HepG2 (cell line): ENCODE data around the gene ANKRD42. TPM values are rescaled to one million over a fixed set of nuclear protein-coding genes. Genes with fewer than 3 reads are reported as not detected.
A peak's percentile ranks its signal among the peaks of the same experiment; 100 is the strongest.

Experiments
- CENPT ChIP-seq: sonication (generic); formaldehyde crosslinking; IDR thresholded peaks from 2 replicates; pipeline ENCODE4 v1.8.0; 2022; ENCODE audit warnings: low read depth, mild to moderate bottlenecking, moderate library complexity, missing genetic modification reagents
- FOXA1 ChIP-seq, 2 experiments: fragments of 450-650 bp in 1 of 2; sonication (generic) in 1 of 2; formaldehyde crosslinking in 1 of 2; IDR thresholded peaks; 2 replicates each; pipeline versions ENCODE4 v1.4.0 to v1.6.1; 2016 to 2020; ENCODE audit warnings: missing genetic modification reagents in 1 of 2
- HNRNPUL1 ChIP-seq: fragments of 200-400 bp; formaldehyde crosslinking; IDR thresholded peaks from 2 replicates; pipeline ENCODE4 v1.6.1; 2017; ENCODE audit warnings: low read depth, mild to moderate bottlenecking, low read length, moderate library complexity
- ONECUT2 ChIP-seq: sonication (generic); formaldehyde crosslinking; IDR thresholded peaks from 2 replicates; pipeline ENCODE4 v1.4.0; 2020; ENCODE audit warnings: missing genetic modification reagents
- RBFOX2 ChIP-seq: fragments of 200-400 bp; formaldehyde crosslinking; IDR thresholded peaks from 2 replicates; pipeline ENCODE4 v1.6.1; 2017; ENCODE audit warnings: low read depth, mild to moderate bottlenecking, low read length
- RFXANK ChIP-seq: IDR thresholded peaks from 2 replicates; pipeline ENCODE4 v1.6.1; 2016
- SP2 ChIP-seq: sonication (generic); formaldehyde crosslinking; IDR thresholded peaks from 2 replicates; pipeline ENCODE4 v1.5.1; 2020; ENCODE audit warnings: mild to moderate bottlenecking, missing genetic modification reagents
- ZNF138 ChIP-seq: sonication (generic); formaldehyde crosslinking; IDR thresholded peaks from 2 replicates; pipeline ENCODE4 v1.5.0; 2020; ENCODE audit warnings: mild to moderate bottlenecking, low read depth, missing genetic modification reagents
- ZNF282 ChIP-seq: fragments of 450-650 bp; IDR thresholded peaks from 2 replicates; pipeline ENCODE4 v1.6.1; 2018; ENCODE audit not compliant: partially characterized antibody
- ZNF335 ChIP-seq: sonication (generic); formaldehyde crosslinking; IDR thresholded peaks from 2 replicates; pipeline ENCODE4 v1.4.0; 2020; ENCODE audit warnings: missing genetic modification reagents
- ZNF503 ChIP-seq: sonication (generic); formaldehyde crosslinking; IDR thresholded peaks from 2 replicates; pipeline ENCODE4 v1.4.0; 2020; ENCODE audit warnings: missing genetic modification reagents
- ZNF597 ChIP-seq: sonication (generic); formaldehyde crosslinking; IDR thresholded peaks from 2 replicates; pipeline ENCODE4 v1.5.0; 2020; ENCODE audit warnings: missing genetic modification reagents
- ZNF614 ChIP-seq: IDR thresholded peaks from 2 replicates; pipeline ENCODE4 v1.6.1; 2018; ENCODE audit warnings: missing biosample characterization, missing genetic modification reagents, inconsistent platforms, borderline replicate concordance
- polyA plus RNA-seq, 8 experiments: library from polyadenylated mRNA; depleted of rRNA in 3 of 8; stranded (reverse) in 7 of 8; unstranded in 1 of 8; fragments of >200 nt; fragmentation: Illumina TruSeq in 4 of 8; extraction: Trizol in 4 of 8; gene quantifications; 2 replicates each; pipeline versions ENCODE4 v1.2.1 to v1.2.3, GENCODE V29; 2011 to 2016; ENCODE audit warnings: low read depth in 4 of 8, missing spikeins in 1 of 8, mixed read lengths in 1 of 8; ENCODE audit not compliant: insufficient read depth in 1 of 8
- total RNA-seq, 5 experiments: library from RNA; depleted of rRNA; stranded (reverse); fragments of >200 nt; fragmentation: Illumina TruSeq; extraction: Trizol; gene quantifications; 2 replicates each; pipeline ENCODE4 v1.2.3, GENCODE V29; 2016; ENCODE audit warnings: low read depth in 1 of 5
- TF ChIP-seq, protein P1 (sequence below): IDR thresholded peaks from 2 replicates; pipeline ENCODE4 v1.6.1; 2016; ENCODE audit warnings: low read depth, missing genetic modification reagents, missing compliant biosample characterization
- TF ChIP-seq, protein P2 (sequence below): sonication (generic); formaldehyde crosslinking; IDR thresholded peaks from 2 replicates; pipeline ENCODE4 v1.5.0; 2020; ENCODE audit warnings: mild to moderate bottlenecking, missing genetic modification reagents, borderline replicate concordance

Gene ANKRD42
- total and polyA plus RNA-seq, 2 of the 13 experiments (the other 11 are each of a cell fraction or from before 2014, with no cell fraction given) = 2.2 to 3.7 TPM

DNA sequence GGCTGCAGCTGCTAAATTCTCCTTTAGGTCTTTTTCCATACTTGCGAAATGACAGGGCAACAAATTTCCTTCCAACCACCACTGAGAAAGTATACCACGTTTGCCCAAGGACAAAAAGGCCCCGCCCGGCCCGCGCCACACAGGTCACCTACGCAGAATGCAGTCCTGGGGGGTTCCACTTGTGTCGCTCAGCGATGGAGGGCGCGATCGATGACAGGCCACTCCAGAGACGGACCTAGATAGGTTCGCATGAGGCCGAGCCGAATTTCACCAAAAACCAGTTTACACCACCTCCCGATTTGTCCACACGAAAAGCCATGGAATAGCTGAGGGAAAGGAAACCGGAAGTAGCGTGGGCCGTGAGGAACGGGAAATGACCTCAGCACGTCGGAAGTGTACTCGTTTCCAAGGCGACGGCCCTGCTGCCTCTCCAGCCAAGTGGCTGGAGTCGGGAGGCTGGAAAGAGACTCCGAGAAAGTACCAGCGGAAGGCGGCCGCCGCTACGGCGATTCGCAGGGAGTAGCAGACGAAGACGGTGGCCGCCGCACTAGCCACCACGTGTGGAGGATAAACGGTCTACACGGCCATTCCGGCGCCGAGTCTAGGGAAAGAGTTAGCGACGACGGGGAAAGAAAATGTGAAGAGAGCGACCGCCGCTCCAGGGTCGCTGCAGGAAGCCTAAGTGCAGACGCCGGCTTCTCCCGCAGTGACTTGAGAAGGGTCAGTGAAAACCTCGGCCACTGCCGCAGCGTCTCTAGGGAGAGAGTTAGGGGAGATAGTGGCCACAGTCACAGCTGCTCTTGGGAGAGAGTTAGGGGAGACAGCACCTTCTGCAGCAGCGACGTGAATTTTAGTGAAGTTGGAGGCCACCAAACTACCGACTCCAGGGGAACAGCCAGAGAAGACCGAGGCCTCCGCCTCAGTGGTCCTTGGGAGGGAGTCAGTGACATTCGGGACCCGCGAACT lies at the start of gene ANKRD42 (continued):
- TF ChIP-seq, protein P1, sequence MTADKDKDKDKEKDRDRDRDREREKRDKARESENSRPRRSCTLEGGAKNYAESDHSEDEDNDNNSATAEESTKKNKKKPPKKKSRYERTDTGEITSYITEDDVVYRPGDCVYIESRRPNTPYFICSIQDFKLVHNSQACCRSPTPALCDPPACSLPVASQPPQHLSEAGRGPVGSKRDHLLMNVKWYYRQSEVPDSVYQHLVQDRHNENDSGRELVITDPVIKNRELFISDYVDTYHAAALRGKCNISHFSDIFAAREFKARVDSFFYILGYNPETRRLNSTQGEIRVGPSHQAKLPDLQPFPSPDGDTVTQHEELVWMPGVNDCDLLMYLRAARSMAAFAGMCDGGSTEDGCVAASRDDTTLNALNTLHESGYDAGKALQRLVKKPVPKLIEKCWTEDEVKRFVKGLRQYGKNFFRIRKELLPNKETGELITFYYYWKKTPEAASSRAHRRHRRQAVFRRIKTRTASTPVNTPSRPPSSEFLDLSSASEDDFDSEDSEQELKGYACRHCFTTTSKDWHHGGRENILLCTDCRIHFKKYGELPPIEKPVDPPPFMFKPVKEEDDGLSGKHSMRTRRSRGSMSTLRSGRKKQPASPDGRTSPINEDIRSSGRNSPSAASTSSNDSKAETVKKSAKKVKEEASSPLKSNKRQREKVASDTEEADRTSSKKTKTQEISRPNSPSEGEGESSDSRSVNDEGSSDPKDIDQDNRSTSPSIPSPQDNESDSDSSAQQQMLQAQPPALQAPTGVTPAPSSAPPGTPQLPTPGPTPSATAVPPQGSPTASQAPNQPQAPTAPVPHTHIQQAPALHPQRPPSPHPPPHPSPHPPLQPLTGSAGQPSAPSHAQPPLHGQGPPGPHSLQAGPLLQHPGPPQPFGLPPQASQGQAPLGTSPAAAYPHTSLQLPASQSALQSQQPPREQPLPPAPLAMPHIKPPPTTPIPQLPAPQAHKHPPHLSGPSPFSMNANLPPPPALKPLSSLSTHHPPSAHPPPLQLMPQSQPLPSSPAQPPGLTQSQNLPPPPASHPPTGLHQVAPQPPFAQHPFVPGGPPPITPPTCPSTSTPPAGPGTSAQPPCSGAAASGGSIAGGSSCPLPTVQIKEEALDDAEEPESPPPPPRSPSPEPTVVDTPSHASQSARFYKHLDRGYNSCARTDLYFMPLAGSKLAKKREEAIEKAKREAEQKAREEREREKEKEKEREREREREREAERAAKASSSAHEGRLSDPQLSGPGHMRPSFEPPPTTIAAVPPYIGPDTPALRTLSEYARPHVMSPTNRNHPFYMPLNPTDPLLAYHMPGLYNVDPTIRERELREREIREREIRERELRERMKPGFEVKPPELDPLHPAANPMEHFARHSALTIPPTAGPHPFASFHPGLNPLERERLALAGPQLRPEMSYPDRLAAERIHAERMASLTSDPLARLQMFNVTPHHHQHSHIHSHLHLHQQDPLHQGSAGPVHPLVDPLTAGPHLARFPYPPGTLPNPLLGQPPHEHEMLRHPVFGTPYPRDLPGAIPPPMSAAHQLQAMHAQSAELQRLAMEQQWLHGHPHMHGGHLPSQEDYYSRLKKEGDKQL (CRISPR knock-in tag) = no peak
- TF ChIP-seq CENPT (CRISPR knock-in tag) = no peak
- TF ChIP-seq HNRNPUL1 = no peak
- TF ChIP-seq RFXANK (CRISPR knock-in tag) = peak; percentile 52; the same call in 1 of the 2 replicates
- TF ChIP-seq ZNF282 = no peak
- TF ChIP-seq FOXA1 (IDR thresholded peaks at IDR 0.05) = no peak
- no peak; the same call in 1 of the 2 replicates for TF ChIP-seq FOXA1 (CRISPR knock-in tag; IDR thresholded peaks at IDR 0.05)
- TF ChIP-seq ZNF597 (CRISPR knock-in tag) = no peak
- TF ChIP-seq, protein P2, sequence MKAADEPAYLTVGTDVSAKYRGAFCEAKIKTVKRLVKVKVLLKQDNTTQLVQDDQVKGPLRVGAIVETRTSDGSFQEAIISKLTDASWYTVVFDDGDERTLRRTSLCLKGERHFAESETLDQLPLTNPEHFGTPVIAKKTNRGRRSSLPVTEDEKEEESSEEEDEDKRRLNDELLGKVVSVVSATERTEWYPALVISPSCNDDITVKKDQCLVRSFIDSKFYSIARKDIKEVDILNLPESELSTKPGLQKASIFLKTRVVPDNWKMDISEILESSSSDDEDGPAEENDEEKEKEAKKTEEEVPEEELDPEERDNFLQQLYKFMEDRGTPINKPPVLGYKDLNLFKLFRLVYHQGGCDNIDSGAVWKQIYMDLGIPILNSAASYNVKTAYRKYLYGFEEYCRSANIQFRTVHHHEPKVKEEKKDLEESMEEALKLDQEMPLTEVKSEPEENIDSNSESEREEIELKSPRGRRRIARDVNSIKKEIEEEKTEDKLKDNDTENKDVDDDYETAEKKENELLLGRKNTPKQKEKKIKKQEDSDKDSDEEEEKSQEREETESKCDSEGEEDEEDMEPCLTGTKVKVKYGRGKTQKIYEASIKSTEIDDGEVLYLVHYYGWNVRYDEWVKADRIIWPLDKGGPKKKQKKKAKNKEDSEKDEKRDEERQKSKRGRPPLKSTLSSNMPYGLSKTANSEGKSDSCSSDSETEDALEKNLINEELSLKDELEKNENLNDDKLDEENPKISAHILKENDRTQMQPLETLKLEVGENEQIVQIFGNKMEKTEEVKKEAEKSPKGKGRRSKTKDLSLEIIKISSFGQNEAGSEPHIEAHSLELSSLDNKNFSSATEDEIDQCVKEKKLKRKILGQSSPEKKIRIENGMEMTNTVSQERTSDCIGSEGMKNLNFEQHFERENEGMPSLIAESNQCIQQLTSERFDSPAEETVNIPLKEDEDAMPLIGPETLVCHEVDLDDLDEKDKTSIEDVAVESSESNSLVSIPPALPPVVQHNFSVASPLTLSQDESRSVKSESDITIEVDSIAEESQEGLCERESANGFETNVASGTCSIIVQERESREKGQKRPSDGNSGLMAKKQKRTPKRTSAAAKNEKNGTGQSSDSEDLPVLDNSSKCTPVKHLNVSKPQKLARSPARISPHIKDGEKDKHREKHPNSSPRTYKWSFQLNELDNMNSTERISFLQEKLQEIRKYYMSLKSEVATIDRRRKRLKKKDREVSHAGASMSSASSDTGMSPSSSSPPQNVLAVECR = peak; percentile 99
- peak; percentile 58 for TF ChIP-seq RBFOX2
- TF ChIP-seq SP2 = peak; percentile 55
- TF ChIP-seq ZNF138 (CRISPR knock-in tag) = no peak
- TF ChIP-seq ZNF335 (CRISPR knock-in tag) = no peak
- TF ChIP-seq ZNF503 (CRISPR knock-in tag) = no peak
- no peak for TF ChIP-seq ONECUT2 (CRISPR knock-in tag)
- TF ChIP-seq ZNF614 (CRISPR knock-in tag) = 0 out of 2 replicates have a peak, but pooled peaks have one; percentile 69
